ENCODE measurements around the gene KIF16B.

Gene KIF16B

DNA sequence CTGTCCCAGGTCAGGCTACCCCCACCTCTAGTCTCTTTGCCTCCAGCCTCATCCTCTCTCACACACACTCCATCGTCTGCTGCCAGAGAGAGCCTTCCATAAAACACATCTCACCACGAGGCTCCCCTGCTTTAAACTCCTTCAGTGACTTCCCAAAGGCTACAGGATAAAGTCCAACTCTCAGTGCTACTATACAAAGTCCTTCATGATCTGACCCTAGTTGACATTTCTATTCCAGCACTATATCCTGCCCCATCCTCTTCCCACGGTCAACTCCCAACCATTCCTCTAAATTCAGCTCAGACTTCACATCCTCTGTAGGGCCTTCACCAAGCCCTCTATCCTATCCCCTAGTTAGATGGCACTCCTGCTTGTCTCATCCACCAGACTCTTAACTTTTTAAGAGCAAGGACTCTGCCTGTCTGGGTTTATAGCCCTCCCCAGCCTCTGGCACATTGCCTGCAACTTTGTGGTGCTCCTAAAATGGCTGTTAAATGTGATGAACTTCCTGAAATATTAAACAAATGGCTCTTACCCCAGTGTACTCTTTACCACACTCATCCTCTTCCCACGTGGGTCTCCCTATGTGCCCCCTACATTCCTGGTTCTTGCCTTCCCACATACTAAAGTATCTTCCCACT, 36.1 kb downstream of the KIF16B start:
- TF ChIP-seq ESRRG (CRISPR knock-in tag; IDR thresholded peaks at IDR 0.05) (no peak), PPARA (CRISPR knock-in tag; IDR thresholded peaks at IDR 0.05; ENCODE audit: borderline replicate concordance) (no peak), ARNTL (CRISPR knock-in tag; IDR thresholded peaks at IDR 0.05; ENCODE audit: borderline replicate concordance, low read depth) (no peak), TCF4 (CRISPR knock-in tag; IDR thresholded peaks at IDR 0.05; ENCODE audit: borderline replicate concordance) (no peak), GLIS3 (CRISPR knock-in tag; IDR thresholded peaks at IDR 0.05) (no peak), ISL1 (CRISPR knock-in tag; IDR thresholded peaks at IDR 0.05) (no peak), ZFP3 (CRISPR knock-in tag; IDR thresholded peaks at IDR 0.05) (no peak), ZC3H10 (CRISPR knock-in tag; IDR thresholded peaks at IDR 0.05) (no peak), OSR1 (CRISPR knock-in tag; IDR thresholded peaks at IDR 0.05) (no peak), ZNF70 (CRISPR knock-in tag; IDR thresholded peaks at IDR 0.05) (no peak)
- TF ChIP-seq, protein P1, sequence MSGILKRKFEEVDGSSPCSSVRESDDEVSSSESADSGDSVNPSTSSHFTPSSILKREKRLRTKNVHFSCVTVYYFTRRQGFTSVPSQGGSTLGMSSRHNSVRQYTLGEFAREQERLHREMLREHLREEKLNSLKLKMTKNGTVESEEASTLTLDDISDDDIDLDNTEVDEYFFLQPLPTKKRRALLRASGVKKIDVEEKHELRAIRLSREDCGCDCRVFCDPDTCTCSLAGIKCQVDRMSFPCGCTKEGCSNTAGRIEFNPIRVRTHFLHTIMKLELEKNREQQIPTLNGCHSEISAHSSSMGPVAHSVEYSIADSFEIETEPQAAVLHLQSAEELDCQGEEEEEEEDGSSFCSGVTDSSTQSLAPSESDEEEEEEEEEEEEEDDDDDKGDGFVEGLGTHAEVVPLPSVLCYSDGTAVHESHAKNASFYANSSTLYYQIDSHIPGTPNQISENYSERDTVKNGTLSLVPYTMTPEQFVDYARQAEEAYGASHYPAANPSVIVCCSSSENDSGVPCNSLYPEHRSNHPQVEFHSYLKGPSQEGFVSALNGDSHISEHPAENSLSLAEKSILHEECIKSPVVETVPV (CRISPR knock-in tag; IDR thresholded peaks at IDR 0.05), result no peak
- TF ChIP-seq, protein P2, sequence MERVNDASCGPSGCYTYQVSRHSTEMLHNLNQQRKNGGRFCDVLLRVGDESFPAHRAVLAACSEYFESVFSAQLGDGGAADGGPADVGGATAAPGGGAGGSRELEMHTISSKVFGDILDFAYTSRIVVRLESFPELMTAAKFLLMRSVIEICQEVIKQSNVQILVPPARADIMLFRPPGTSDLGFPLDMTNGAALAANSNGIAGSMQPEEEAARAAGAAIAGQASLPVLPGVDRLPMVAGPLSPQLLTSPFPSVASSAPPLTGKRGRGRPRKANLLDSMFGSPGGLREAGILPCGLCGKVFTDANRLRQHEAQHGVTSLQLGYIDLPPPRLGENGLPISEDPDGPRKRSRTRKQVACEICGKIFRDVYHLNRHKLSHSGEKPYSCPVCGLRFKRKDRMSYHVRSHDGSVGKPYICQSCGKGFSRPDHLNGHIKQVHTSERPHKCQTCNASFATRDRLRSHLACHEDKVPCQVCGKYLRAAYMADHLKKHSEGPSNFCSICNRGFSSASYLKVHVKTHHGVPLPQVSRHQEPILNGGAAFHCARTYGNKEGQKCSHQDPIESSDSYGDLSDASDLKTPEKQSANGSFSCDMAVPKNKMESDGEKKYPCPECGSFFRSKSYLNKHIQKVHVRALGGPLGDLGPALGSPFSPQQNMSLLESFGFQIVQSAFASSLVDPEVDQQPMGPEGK (CRISPR knock-in tag; IDR thresholded peaks at IDR 0.05; ENCODE audit: borderline replicate concordance), result no peak
- no peak for ATAC-seq

DNA sequence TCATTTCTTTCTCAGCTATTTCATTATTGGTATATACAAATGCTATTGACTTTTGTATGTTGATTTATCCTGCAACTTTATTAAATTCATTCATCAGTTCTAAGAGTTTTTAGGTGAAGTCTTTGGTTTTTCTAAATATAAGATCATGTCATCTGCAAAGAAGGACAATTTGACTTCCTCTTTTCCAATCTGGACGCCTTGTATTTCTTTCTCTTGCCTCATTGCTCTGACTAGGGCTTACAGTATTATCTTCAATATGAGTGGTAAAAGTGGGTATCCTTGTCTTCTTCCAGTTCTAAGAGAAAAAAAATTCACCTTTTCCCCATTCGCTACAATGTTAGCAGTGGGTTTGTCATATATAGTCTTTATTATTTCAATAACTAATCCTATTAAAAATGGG, 38.0 kb downstream of the KIF16B start:
- TF ChIP-seq ISL1 (CRISPR knock-in tag; IDR thresholded peaks at IDR 0.05) (no peak), ZNF70 (CRISPR knock-in tag; IDR thresholded peaks at IDR 0.05) (no peak), ZNF565 (CRISPR knock-in tag; conservative IDR thresholded peaks at IDR 0.05; ENCODE audit: low read depth) (no peak), BACH2 (CRISPR knock-in tag; IDR thresholded peaks at IDR 0.05; ENCODE audit: borderline replicate concordance) (no peak), ZFP30 (CRISPR knock-in tag; IDR thresholded peaks at IDR 0.05) (no peak), ARNTL (CRISPR knock-in tag; IDR thresholded peaks at IDR 0.05; ENCODE audit: borderline replicate concordance, low read depth) (no peak)
- TF ChIP-seq, protein P3, sequence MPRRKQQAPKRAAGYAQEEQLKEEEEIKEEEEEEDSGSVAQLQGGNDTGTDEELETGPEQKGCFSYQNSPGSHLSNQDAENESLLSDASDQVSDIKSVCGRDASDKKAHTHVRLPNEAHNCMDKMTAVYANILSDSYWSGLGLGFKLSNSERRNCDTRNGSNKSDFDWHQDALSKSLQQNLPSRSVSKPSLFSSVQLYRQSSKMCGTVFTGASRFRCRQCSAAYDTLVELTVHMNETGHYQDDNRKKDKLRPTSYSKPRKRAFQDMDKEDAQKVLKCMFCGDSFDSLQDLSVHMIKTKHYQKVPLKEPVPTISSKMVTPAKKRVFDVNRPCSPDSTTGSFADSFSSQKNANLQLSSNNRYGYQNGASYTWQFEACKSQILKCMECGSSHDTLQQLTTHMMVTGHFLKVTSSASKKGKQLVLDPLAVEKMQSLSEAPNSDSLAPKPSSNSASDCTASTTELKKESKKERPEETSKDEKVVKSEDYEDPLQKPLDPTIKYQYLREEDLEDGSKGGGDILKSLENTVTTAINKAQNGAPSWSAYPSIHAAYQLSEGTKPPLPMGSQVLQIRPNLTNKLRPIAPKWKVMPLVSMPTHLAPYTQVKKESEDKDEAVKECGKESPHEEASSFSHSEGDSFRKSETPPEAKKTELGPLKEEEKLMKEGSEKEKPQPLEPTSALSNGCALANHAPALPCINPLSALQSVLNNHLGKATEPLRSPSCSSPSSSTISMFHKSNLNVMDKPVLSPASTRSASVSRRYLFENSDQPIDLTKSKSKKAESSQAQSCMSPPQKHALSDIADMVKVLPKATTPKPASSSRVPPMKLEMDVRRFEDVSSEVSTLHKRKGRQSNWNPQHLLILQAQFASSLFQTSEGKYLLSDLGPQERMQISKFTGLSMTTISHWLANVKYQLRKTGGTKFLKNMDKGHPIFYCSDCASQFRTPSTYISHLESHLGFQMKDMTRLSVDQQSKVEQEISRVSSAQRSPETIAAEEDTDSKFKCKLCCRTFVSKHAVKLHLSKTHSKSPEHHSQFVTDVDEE (CRISPR knock-in tag; IDR thresholded peaks at IDR 0.05), result no peak
- ATAC-seq, result no peak

DNA sequence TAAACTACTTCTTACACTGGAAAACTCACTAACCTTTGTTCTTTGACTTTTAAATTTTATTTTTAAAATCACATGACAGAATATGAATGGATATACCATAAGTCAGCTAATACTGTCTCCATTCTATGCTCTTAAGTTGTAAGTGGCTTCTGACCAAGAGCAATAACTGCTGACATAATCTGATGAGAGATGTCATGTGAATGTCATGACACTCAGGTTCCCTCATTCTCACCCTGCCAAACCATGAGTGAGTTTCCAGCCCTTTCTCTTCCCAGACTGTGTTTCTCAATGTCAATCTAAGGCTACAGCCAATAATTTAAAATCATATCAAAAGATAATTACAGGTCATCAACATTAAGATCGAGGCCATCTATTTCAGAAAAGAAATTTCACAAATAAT, 39.7 kb downstream of the KIF16B start:
- no peak for ATAC-seq
- no peak for TF ChIP-seq SNAI2 (CRISPR knock-in tag; IDR thresholded peaks at IDR 0.05)
- TF ChIP-seq CSDC2 (CRISPR knock-in tag; IDR thresholded peaks at IDR 0.05), result no peak
- no peak for TF ChIP-seq ZNF8 (CRISPR knock-in tag; IDR thresholded peaks at IDR 0.05)
- no peak for TF ChIP-seq ESRRG (CRISPR knock-in tag; IDR thresholded peaks at IDR 0.05)
- TF ChIP-seq, protein P4, sequence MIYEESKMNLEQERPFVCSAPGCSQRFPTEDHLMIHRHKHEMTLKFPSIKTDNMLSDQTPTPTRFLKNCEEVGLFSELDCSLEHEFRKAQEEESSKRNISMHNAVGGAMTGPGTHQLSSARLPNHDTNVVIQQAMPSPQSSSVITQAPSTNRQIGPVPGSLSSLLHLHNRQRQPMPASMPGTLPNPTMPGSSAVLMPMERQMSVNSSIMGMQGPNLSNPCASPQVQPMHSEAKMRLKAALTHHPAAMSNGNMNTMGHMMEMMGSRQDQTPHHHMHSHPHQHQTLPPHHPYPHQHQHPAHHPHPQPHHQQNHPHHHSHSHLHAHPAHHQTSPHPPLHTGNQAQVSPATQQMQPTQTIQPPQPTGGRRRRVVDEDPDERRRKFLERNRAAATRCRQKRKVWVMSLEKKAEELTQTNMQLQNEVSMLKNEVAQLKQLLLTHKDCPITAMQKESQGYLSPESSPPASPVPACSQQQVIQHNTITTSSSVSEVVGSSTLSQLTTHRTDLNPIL (CRISPR knock-in tag; IDR thresholded peaks at IDR 0.05; ENCODE audit: low read depth), result no peak
- TF ChIP-seq ZC3H10 (CRISPR knock-in tag; IDR thresholded peaks at IDR 0.05), result no peak
- TF ChIP-seq TOX (CRISPR knock-in tag; IDR thresholded peaks at IDR 0.05; ENCODE audit: borderline replicate concordance), result no peak
- TF ChIP-seq ZFP30 (CRISPR knock-in tag; IDR thresholded peaks at IDR 0.05), result no peak
- TF ChIP-seq, protein P5, sequence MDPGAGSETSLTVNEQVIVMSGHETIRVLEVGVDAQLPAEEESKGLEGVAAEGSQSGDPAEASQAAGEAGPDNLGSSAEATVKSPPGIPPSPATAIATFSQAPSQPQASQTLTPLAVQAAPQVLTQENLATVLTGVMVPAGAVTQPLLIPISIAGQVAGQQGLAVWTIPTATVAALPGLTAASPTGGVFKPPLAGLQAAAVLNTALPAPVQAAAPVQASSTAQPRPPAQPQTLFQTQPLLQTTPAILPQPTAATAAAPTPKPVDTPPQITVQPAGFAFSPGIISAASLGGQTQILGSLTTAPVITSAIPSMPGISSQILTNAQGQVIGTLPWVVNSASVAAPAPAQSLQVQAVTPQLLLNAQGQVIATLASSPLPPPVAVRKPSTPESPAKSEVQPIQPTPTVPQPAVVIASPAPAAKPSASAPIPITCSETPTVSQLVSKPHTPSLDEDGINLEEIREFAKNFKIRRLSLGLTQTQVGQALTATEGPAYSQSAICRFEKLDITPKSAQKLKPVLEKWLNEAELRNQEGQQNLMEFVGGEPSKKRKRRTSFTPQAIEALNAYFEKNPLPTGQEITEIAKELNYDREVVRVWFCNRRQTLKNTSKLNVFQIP (CRISPR knock-in tag; IDR thresholded peaks at IDR 0.05; ENCODE audit: borderline replicate concordance, low read depth), result no peak
- no peak for TF ChIP-seq OSR1 (CRISPR knock-in tag; IDR thresholded peaks at IDR 0.05)
- TF ChIP-seq, protein P2 (CRISPR knock-in tag; IDR thresholded peaks at IDR 0.05; ENCODE audit: borderline replicate concordance), result no peak
- TF ChIP-seq, protein P3 (CRISPR knock-in tag; IDR thresholded peaks at IDR 0.05), result no peak
- TF ChIP-seq ARNTL (CRISPR knock-in tag; IDR thresholded peaks at IDR 0.05; ENCODE audit: borderline replicate concordance, low read depth), result no peak
- TF ChIP-seq GLIS3 (CRISPR knock-in tag; IDR thresholded peaks at IDR 0.05), result no peak
- no peak for TF ChIP-seq TCF4 (CRISPR knock-in tag; IDR thresholded peaks at IDR 0.05; ENCODE audit: borderline replicate concordance)
- no peak for TF ChIP-seq ZNF565 (CRISPR knock-in tag; conservative IDR thresholded peaks at IDR 0.05; ENCODE audit: low read depth)

Data from SK-N-SH treated with all-trans-retinoic acid at 6 μM for 48 hours (cell line).